CD4-positive, alpha-beta T cell (primary cell): ENCODE data around the gene CAPN7. TPM values are rescaled to one million over a fixed set of nuclear protein-coding genes. Genes with fewer than 3 reads are reported as not detected.
"Not testable (repeated sequence)": the region's sequence is repeated elsewhere in the genome, so short reads cannot be mapped to it uniquely, and the experiment has no call there.

Experiments
- ATAC-seq: fragments of 200-7000 bp; cut with Tn5 transposase; one replicate; pipeline ENCODE4 v1.10.0; 2022; ENCODE audit warnings: mild to moderate bottlenecking; ENCODE audit not compliant: poor library complexity
- CTCF ChIA-PET: fragments of 350-600 bp; sonication (Branson Sonifier 250); formaldehyde crosslinking; loops from one replicate; lab custom pipeline; 2021; ENCODE audit warnings: antibody characterized with exemption, inconsistent platforms; lab: Charles Lee
- POLR2A ChIA-PET: fragments of 350-600 bp; sonication (Branson Sonifier 250); formaldehyde crosslinking; loops from one replicate; lab custom pipeline; 2021; ENCODE audit warnings: antibody characterized with exemption, inconsistent platforms; lab: Charles Lee
- DNase-seq, 14 experiments: peaks; one replicate each; pipeline ENCODE4 v3.0.0-alpha.2; 2013 to 2020; ENCODE audit warnings: mixed read lengths in 2 of 14
- H3K27ac ChIP-seq, 2 donors: one replicate each; pipeline versions ENCODE4 v1.5.1 to v1.7.0; 2013; ENCODE audit warnings: low read length in 2 of 2, low read depth in 1 of 2, mild to moderate bottlenecking in 1 of 2
- H3K27me3 ChIP-seq, 2 experiments: 1 replicate in 1 of 2; 2 replicates in 1 of 2; pipeline versions ENCODE4 v1.6.1 to v1.7.0; 2013; ENCODE audit warnings: low read length in 2 of 2, control low read depth in 1 of 2, mild to moderate bottlenecking in 1 of 2, moderate library complexity in 1 of 2; ENCODE audit not compliant: insufficient read depth in 2 of 2, control insufficient read depth in 1 of 2
- H3K36me3 ChIP-seq: one replicate; pipeline ENCODE4 v1.6.1; 2013; ENCODE audit warnings: low read length, control low read depth; ENCODE audit not compliant: insufficient read depth
- H3K4me1 ChIP-seq: one replicate; pipeline ENCODE4 v1.6.1; 2013; ENCODE audit warnings: low read length, control low read depth; ENCODE audit not compliant: insufficient read depth
- H3K4me3 ChIP-seq: one replicate; pipeline ENCODE4 v1.5.1; 2013; ENCODE audit warnings: mild to moderate bottlenecking, low read length, moderate library complexity
- H3K9me3 ChIP-seq, 2 experiments: 1 replicate in 1 of 2; 2 replicates in 1 of 2; pipeline versions ENCODE4 v1.6.1 to v1.7.0; 2013; ENCODE audit warnings: low read length in 2 of 2, mild to moderate bottlenecking in 2 of 2, control low read depth in 1 of 2, moderate library complexity in 1 of 2; ENCODE audit not compliant: control insufficient read depth in 1 of 2, insufficient read depth in 1 of 2
- H3K27ac Mint-ChIP-seq: one replicate; pipeline ENCODE4 v1.8.0; 2020; ENCODE audit warnings: mixed read lengths
- H3K27me3 Mint-ChIP-seq: one replicate; pipeline ENCODE4 v1.8.0; 2021; ENCODE audit warnings: mixed read lengths
- H3K36me3 Mint-ChIP-seq: one replicate; pipeline ENCODE4 v1.8.0; 2021; ENCODE audit warnings: low read depth, mixed read lengths
- H3K4me1 Mint-ChIP-seq: one replicate; pipeline ENCODE4 v1.8.0; 2021; ENCODE audit warnings: low read depth, mixed read lengths
- H3K4me3 Mint-ChIP-seq: one replicate; pipeline ENCODE4 v1.8.0; 2020; ENCODE audit warnings: mild to moderate bottlenecking, mixed read lengths
- H3K9me3 Mint-ChIP-seq: one replicate; pipeline ENCODE4 v1.8.0; 2020; ENCODE audit warnings: mixed read lengths
- CTCF ChIP-seq: fragments of 200-600 bp; IDR thresholded peaks from one replicate; pipeline ENCODE4 v1.8.0; 2022; ENCODE audit warnings: antibody characterized with exemption, mild to moderate bottlenecking
- intact Hi-C, 2 experiments: fragments of 100-400 bp; cut with DNase I in 1 of 2; cut with micrococcal nuclease in 1 of 2; formaldehyde crosslinking; loops; one replicate each; pipeline versions ENCODE4 v1.15.1 to v1.9.0; 2023 to 2025; cut with DNase I, micrococcal nuclease
- total RNA-seq, 174 experiments: library from RNA in 2 of 174; stranded (reverse) in 2 of 174; gene quantifications; one replicate each; pipeline ENCODE4 v1.2.3 and lab custom pipeline; 2021 to 2026

The CAPN7 gene
- total RNA-seq, 2 experiments from 2014 or later, result 64.7 to 69.4 TPM

- no peaks in the 10 kb centered on the region for H3K27me3 Mint-ChIP-seq
- Histone ChIP-seq H3K27ac (no peak overlapping the region), H3K4me1 (no peaks in the 10 kb centered on the region), H3K36me3 (no peaks in the 10 kb centered on the region), H3K9me3 (no peaks in the 10 kb centered on the region), H3K27me3 (no peaks in the 10 kb centered on the region), H3K4me3 (no peak overlapping the region)
- ChIA-PET POLR2A (no interaction called here), CTCF (no interaction called here)
- no peaks in the 10 kb centered on the region for H3K9me3 Mint-ChIP-seq
- H3K36me3 Mint-ChIP-seq, result no peaks in the 10 kb centered on the region
- no peak overlapping the region for H3K27ac Mint-ChIP-seq
- TF ChIP-seq CTCF, result no peak
- intact Hi-C loops, result no loop called here
- no peak overlapping the region for H3K4me3 Mint-ChIP-seq
- DNase-seq, result no peak
- no peaks in the 10 kb centered on the region for H3K4me1 Mint-ChIP-seq
- no peak for ATAC-seq
Observed at GRCh38 chr3:15165061-15165460, 41.0 kb upstream of the CAPN7 start.

- H3K4me3 ChIP-seq, H3K27me3 Mint-ChIP-seq, DNase-seq, CTCF ChIA-PET, H3K4me3 Mint-ChIP-seq, H3K9me3 ChIP-seq, H3K36me3 Mint-ChIP-seq, H3K27me3 ChIP-seq, H3K36me3 ChIP-seq, H3K9me3 Mint-ChIP-seq, H3K27ac ChIP-seq, ATAC-seq, intact Hi-C loops, H3K27ac Mint-ChIP-seq, H3K4me1 ChIP-seq, H3K4me1 Mint-ChIP-seq, POLR2A ChIA-PET: not testable (repeated sequence)
Observed at GRCh38 chr3:15166391-15166790, 39.7 kb upstream of the CAPN7 start.

GRCh38 chr3:15171096-15171495 is 35.0 kb upstream of the CAPN7 start:
- Mint-ChIP-seq H3K27me3 (peaks cover 20% of the 10 kb centered on the region), H3K36me3 (no peaks in the 10 kb centered on the region), H3K4me3 (no peak overlapping the region), H3K27ac (no peak overlapping the region), H3K9me3 (no peaks in the 10 kb centered on the region), H3K4me1 (no peaks in the 10 kb centered on the region)
- H3K27ac ChIP-seq, result no peak overlapping the region
- no peaks in the 10 kb centered on the region for H3K36me3 ChIP-seq
- no peak overlapping the region for H3K4me3 ChIP-seq
- H3K27me3 ChIP-seq, result peaks cover 0 to 7% of the 10 kb centered on the region in 2 experiments
- DNase-seq (no peak), ATAC-seq (no peak)
- H3K4me1 ChIP-seq, result no peaks in the 10 kb centered on the region
- ChIA-PET POLR2A (interaction anchor here (0.5 kb wide), 1 partner anchor 31 kb away, joined by 5 read pairs; no protein-coding TSS in a partner anchor), CTCF (no interaction called here)
- no peaks in the 10 kb centered on the region for H3K9me3 ChIP-seq
- intact Hi-C loops, result no loop called here
- TF ChIP-seq CTCF, result no peak

- Histone ChIP-seq H3K4me3 (no peak overlapping the region), H3K9me3 (no peaks in the 10 kb centered on the region), H3K36me3 (no peaks in the 10 kb centered on the region), H3K4me1 (no peaks in the 10 kb centered on the region), H3K27ac (no peak overlapping the region), H3K27me3 (peaks cover 0 to 7% of the 10 kb centered on the region in 2 experiments)
- H3K9me3 Mint-ChIP-seq, result no peaks in the 10 kb centered on the region
- peaks cover 20% of the 10 kb centered on the region for H3K27me3 Mint-ChIP-seq
- intact Hi-C loops, result no loop called here
- H3K36me3 Mint-ChIP-seq, result no peaks in the 10 kb centered on the region
- TF ChIP-seq CTCF, result no peak
- no peak overlapping the region for H3K4me3 Mint-ChIP-seq
- DNase-seq, result no peak
- no peak for ATAC-seq
- POLR2A ChIA-PET, result no interaction called here
- no peaks in the 10 kb centered on the region for H3K4me1 Mint-ChIP-seq
- CTCF ChIA-PET, result no interaction called here
- H3K27ac Mint-ChIP-seq, result no peak overlapping the region
Observed at GRCh38 chr3:15172806-15173205, 33.2 kb upstream of the CAPN7 start.
